ENCODE measurements around the gene MLEC.

DNA sequence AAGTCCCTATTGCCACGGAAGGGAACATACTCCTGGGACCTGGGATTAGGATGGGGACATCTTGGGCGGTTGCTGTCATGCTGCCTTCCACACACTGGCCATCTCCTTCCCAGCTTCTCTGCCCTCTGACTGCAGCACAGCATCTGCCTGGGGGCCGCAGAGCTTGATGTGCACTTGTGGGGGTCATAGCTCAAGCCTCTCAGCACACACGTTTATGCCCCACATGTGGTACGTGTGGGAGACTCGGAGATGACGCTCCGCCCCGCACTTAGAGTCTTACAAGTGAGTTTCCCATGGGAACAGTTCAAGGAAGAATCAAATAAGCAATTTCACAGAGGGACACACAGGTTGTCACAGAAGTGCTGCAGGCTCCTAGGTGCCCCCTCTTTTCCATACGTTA is 47.3 kb downstream of the MLEC start:
- TF ChIP-seq CTCF (IDR thresholded peaks at IDR 0.05 in 8 of 11, conservative IDR thresholded peaks at IDR 0.05 in 3 of 11) (no peak), POLR2A (IDR thresholded peaks at IDR 0.05) (no peak)
